Astrocyte of the hippocampus (primary cell): Measurements from ENCODE around the gene MYDGF.
A peak's percentile ranks its signal among the peaks of the same experiment; 100 is the strongest.

Source experiments
- DNase-seq: peaks from one replicate; pipeline ENCODE4 v3.0.0; 2011; ENCODE audit warnings: low read depth, low spot score

MYDGF gene

DNA sequence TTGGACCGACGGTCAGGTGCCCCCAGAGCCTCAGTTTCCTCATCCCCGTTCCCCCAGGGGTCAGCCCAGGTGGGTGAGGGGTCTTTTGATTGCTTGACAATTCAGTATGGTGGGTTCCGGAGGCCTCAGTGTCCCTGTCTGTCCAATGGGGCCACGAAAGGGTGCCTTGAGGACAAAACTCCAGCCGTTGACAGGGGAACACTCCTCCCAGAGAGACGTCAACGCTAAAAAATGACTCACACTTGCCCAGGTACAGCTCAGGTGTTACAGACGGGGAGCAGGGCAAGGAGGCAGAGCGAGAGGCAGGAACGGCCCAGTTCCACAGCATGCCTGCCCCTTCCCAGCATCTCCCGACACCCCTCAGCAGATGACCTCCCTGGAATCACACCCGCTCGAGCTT lies 29.0 kb downstream of the MYDGF start:
- DNase-seq: no peak

DNA sequence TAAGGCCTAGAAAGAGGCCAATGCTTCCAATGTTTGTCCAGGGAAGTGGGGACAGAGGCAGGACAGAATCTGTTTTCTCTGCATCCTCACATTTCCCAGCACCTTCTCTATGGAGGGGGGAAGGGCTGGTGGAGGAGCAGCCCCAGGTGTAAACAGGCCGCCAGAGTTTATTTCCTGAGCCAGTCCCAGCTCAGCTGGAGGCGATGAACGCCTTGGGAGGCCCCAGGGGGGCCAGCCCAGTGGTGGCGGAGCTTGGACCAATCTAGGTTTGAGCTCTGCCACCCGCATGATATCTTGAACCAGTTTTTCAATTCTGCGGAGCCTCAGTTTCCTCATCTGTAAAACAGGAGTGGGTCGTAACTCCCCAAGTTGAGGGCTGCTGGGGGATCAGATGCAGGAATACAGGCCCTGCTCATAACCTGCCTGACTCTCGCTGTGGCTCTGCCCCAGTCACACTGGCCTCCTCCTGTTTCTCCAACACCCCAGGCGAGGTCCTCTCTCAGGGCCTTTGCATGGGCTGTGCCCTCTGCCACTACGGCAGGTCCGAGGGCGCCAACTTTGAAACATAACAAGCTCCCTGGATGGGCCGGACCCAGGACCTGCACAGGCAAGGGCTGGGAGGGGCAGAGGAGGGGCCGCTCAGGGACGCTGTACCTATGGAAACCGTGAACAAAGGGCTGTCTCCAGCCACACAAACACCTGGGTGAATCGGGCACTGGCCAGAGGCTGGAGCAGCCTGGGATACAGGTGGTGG lies 29.7 kb downstream of the MYDGF start:
- DNase-seq: no peak

DNA sequence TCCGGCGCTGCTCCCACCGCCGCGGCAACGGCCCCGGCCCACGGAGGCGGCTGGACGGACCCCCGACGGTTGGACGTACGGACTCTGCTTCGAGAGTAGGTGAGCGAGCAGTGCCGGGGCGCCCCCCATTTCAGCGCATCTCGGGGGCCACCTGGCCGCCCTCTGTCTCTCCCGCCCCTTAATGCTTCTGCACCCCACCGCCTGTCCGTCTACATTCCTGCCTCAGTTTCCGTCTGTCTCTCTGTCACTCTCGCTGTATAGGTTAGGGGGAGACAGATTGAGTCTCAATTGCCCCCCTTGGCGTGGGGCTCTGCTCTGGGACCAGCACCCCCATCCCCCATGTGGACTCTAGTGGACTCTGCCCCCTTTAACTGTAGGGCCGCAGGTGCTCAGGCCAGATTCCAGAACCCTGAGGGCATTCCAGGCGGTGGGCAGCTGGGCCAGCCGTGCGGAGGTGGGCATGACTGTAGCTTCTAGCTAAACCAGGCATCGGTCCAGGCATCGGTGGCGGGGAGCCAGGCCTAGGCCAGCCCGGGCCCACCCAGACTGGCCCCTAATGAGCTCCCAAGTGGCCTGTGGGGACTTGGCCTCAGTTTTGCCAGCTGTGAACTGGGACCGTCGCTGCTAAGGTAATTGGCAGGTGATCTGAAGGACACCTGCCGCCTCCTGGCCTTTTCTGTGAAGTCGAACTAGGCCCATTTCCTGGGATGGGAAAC lies 30.5 kb downstream of the MYDGF start:
- DNase-seq: peak; percentile 56

DNA sequence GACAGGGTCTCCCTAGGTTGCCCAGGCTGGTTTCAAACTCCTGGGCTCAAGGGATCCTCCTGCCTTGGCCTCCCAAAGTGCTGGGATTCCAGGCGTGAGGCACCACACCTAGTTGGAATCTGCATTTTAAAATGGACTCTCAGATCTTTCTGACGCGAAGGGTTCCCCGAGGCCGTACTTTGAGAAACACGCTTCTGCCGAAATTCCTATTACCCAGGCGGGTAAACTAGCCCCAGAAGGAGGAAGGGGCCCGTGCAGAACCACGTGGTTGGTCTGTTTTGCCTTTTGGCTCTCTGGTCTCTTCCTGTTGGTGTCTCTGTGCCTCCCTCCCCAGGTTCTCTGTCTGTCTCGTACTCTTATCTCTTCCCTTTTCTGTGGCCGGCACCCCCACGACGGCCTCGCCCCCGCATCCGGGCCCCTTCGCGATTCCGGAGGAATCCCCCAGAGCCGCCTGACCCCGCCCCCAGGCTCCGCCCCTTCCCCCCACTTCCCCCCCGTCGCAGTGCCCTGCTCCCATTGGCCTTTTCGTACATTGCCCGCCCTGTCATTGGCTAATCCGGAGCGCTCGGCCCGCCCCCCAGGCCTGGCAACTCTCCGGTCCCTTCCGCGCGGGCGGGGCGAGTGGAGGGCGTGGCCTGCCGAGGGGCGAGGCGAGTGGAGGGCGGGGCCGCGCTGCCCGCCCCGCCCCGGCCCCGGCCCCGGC lies 31.2 kb downstream of the MYDGF start, which contains the start of gene TNFAIP8L1:
Gene TNFAIP8L1 (plus strand): TSS at position 689 of the 703 bp plus-strand sequence. CDS start 12,354 bp downstream, outside the sequence.
- DNase-seq: peak; percentile 98

DNA sequence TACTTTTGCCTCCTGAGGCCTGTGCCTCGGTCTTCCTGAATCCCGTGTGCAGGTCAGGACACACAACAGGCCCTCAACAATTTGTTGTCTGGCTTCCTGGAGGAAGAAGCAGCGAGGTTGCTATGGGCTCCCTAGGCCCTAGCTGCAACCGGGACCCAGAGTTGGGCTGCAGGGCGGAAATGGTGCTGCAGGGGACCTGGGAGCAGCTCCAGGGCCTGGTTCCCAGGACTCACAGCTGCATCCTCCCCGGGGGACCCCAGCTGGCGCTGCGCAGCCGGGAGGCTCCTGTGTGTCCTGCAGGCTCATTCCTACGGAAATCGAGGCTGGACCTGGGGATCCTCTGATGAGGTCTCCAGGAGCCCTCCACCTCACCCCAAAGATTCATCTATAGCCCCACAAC lies 31.8 kb downstream of the MYDGF start:
- no peak for DNase-seq

DNA sequence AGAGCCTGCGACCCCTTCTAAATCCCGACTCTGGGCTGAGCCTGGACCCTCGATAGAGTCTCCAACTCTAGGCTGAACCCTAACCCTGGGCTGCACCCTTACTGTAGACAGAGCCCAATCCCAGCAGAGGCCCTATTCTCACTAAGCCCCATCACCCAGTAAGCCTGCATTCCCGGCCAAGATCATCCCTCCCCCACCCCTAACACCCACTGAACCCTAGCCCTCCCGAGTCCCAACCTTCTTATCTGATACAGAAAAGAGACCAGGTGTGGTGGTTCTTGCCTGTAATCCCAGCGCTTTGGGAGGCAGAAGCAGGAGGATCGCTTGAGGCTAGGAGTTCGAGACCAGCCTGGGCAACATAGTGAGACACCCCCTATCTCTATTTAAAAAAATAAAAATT lies 33.4 kb downstream of the MYDGF start:
- DNase-seq: no peak

DNA sequence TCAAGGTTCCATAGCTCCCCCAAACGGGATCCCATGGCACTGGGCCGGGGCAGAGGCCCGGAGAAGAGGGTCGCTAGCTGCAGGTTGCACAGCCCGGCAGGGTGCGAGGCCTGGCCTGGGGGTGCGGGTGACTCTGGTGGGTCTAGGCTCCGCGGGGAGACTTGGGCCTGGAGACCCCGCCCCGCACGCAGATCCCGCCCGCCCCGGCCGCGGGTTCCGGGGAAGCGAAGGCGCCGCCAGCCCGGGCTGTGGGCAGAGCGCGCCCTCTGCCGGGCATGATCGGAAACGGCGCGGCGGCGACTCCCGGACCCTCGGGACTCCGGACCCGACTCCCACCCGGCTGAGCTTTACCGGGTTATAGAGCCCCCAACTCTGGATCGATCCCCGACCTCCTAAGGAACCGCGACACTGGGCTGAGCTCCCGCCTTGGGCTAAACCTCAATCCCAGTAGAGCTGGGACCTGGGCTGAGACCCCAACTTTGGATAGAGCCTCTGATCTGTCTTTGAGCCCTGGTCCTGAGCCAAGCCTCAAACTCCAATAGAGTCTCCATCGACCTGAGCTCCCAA lies 33.9 kb downstream of the MYDGF start:
- peak; percentile 81 for DNase-seq

DNA sequence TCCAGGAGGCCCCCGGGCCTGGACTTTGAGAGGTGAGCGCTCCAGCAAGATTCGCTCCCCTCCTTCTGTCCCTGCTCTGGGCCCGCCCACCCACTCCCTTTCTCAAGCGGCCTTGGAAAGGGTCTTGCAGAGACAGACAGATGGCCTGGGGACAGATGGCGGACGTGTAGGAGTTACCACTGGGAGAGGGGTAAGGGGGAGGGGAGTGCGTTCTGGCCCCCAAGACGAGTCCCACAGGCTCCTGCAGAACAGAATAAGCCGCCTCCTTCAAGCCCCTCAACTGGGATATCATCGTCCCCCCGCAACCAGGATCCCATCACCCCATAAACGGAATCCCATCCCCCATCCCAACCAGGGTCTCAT lies 34.4 kb downstream of the MYDGF start:
- no peak for DNase-seq

DNA sequence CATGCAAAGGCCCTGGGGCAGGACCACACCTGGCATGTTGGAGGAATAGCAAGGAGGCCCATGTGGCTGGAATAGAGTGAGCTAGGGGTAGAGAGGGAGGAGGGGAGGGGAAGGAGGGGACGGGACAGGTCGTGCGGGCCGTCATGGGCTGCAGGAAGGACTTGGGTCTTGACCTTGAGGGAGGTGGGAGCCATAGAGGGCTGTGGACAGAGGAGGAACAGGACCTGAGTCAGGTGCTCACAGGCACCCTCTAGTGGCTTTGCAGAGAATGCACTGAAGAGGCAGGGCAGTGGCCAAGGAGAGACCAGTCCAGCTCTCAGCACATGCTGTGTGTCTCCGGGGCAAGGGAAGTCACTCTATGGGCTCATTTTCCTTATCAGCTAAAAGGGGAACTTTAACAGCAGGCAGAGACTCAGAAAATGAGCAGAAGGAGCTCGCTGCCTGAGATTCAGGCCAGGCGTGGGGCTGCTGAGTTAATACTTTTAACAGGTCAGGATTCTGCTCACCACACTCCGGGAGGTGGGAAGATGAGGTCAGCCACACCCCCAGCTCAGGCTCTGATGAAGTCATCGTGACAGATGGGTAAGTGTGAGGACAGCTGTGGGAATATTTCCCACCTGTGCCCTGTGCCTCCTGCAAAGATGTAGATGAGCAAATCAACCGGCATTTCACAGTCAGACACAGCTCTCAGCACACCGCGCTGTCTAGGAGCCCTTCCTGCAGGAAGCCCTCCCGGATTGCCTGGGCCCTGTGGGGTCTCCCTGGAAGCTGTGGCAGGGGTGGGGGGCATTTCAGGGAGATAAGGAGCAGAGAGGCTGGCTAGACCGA lies 36.8 kb downstream of the MYDGF start:
- peak; percentile 72 for DNase-seq

DNA sequence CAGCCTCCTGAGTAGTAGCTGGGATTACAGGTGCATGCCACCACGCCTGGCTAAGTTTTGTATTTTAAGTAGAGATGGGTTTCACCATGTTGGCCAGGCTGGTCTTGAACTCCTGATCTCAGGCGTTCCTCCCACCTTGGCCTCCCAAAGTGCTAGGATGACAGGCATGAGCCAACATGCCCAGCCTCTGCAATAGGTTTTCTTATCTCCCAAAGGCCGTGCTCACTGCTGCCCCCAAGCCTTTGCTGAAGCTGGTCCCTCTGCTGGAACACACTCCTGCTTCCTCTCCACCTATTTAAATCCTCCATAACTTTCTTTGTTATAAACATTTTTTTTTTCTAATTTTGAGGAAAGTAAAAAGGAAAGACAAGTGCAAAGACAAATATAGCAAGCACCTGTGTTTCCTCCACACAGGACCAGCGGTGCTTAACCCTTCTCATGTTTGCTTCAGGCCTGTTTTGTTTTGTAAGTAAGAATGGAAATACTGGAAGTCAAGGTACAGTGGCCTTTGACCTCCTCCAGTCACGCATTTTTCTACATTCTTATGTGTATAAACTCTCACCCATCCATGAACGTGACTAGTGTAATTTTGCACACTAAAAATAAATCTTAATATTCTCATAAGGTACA lies 45.3 kb downstream of the MYDGF start:
- no peak for DNase-seq

DNA sequence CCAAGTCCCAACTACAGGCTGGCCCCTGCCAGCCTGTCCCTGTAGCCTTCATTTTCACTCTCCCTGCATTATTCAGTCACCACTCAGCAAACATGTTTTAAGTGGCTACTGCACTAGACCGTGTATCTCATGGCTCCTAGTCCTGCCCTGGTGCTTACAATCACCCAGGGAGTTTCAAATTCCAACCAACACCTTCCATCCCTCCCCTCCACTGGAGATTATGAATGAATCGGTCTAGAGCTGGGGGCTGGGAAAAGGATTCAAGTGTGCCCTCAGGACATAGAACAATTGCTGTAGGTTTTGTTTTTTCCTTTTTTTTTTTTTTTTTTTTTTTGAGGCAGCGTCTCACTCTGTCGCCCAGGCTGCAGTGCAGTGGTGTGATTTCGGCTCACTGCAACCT lies 45.8 kb downstream of the MYDGF start:
- no peak for DNase-seq

DNA sequence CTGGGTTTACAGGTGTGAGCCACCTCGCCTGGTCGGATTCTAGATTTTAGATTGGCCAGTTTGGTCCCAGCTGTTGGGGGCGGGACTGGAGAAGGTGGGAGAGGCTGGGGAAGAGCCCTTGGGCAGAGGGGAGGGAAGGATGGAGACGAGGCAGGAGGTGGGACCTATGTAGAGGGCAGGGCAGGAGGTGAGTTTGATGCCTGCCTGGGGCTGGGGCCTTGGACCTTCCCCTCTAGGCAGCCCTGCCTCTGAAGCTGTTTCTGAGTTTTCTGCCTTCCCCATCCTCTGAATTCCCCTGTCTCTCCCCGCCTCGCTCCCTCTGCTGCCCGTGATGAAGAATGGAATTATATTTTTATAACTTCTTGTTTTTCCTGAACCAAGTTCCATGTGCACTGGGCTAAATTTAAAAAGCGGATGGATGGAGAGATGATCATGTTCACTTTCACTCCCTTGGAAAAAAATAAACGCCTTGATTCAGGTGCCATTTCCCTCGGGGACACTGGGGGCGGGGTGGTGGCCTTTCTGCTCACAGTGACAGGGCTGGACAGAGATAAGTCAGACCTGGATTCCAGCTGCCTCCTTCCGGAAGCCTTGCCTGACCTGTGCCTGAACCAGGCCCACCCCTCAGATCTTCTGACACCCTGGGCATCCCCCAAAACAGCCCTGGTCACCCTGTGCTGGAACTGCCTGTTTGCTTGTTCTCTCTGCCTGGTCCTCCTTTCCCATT lies 47.3 kb downstream of the MYDGF start:
- no peak for DNase-seq

DNA sequence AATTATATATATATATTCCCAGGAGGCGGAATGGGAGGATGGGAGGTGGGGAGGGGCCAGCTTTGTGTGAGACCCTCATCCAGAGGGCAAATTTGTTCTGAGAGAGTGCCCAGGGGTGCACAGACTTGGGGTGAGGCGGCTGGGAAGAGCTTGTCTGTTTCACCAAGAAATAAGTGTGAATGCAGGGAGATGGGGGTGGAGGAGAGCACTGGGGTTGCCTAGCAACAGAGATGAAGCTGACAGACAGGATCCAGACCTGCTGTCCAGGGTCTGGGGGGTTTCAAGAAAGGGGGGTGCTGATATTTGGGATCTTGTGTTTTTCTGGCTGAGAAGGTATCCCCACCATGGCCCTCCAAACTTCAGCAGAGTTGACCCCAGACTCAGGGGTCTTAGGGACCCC lies 49.5 kb downstream of the MYDGF start:
- DNase-seq: no peak

DNA sequence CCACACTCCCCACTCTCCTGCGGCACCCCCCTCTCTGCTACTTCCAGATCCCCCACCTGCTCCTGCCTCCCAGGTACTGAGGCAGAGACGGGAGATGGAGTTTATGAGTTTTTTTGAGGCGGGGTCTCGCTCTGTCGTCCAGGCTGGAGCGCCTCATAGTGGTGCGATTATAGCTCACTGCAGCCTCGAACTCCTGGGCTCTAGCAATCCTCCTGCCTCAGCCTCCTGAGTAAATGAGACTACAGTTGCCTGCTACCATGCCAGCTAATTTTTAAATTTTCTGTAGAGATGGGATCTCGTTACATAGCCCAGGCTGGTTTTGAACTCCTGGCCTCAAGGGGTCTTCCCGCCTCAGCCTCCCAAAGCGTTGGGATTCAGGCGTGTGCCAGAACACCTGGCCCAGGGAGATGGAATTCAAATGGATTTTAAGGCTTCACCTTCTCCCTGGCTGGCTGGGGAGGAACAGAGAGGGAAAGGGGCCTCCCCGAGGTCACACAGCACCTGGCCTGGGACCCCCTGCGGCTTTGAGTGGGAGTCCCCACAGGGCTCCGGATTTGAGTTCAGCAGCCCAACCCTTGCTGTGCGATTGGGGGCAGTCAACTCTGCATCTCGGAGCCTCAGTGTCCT lies 50.4 kb downstream of the MYDGF start:
- DNase-seq: no peak

DNA sequence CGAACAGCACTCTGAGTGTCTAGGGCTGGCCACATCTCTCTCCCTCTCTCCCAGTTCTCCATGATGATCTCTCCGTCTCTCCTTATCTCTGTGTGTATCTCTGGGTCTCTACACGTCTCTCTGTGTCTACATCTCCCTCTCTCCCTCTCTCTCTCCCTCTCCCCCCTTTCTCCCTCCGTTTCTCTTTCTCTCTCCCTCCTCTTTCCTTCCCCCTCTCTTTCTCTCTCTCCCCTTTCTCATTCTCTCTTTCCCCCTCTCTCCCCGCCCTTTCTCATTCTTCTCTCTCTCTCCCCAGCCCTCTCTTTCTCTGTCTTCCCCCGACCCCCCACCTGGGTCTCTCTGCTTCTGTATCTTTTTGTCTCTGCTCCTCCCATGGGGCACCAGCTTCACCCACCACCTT lies 52.1 kb downstream of the MYDGF start:
- no peak for DNase-seq

DNA sequence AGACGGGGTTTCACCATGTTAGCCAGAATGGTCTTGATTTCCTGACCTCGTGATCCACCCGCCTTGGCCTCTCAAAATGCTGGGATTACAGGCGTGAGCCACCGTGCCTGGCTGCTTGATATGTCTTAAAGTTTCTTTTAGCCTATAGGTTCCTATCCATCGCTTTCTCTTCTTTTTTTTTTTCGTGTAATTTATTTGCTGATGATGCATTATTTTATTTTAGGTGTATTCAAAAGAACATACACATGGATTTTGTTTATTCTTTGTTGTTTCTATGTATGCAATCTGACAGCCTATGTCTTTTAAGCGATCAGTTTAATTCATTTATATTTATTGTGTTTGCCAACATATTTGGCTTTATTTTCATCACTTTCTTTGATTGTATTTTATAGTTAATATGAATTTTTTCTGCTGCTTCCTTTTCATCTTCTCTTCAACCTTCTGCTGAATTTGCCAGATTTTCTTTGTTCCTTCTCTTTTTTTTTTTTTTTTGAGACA lies 56.8 kb downstream of the MYDGF start:
- no peak for DNase-seq

DNA sequence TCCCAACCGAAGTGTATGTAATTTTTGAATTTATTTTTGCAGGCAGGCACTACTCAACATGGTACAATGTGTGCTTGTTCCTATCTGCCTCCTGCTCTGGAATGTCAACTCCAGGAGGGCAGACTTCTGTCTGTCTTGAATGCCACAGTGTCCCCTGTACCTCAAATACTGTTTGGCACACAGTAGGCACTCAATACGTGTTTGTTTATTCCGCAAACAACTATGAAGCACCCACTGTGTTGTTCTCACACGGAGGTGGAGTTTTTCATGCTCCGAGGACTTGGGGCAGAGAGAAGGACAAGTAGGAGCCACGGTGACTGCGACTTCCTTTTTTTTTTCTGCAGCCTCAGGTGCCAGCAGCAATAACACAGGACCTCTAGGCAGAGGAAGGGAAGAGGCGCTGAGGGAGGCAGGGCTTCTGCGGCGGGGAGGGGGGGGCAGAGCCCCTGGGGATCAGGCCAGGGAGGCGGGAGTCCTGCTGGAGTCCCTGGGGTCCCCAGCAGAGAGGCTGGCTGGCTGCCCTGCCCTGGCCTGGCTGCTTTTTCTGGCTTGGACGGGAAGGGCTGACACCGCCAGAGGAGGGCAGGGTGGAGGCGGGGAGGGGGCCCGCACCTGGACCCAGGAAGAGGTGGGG lies 60.1 kb downstream of the MYDGF start:
- peak; percentile 30 for DNase-seq
